Left lobe of liver (tissue), 2 donors: ENCODE measurements around the gene DISC1. TPM values are rescaled to one million over a fixed set of nuclear protein-coding genes. Genes with fewer than 3 reads are reported as not detected.

Experiments
- ATAC-seq: fragments of 200-7000 bp; cut with Tn5 transposase; one replicate; pipeline ENCODE4 v1.9.1; 2020; ENCODE audit warnings: mild to moderate bottlenecking, moderate library complexity
- DNase-seq: peaks from one replicate; pipeline ENCODE4 v3.0.0-alpha.2; 2020; ENCODE audit warnings: low spot score
- total RNA-seq: library from RNA; stranded (reverse); gene quantifications from one replicate; pipeline ENCODE4 v1.2.1, GENCODE V29; 2021
- donor health status: DM: no; HTN: no; CAD: no; lungs with moderate emphysema.
- donor health status: DM: no; HTN: yes; CAD: no.

Gene DISC1
- total RNA-seq, 1 donor from 2014 or later: 1.8 TPM

GRCh38 chr1:232018231-232019025, 391.8 kb downstream of the DISC1 start:
- DNase-seq (no peak), ATAC-seq (no peak)

GRCh38 chr1:232019026-232019340, 392.4 kb downstream of the DISC1 start:
- ATAC-seq (no peak), DNase-seq (no peak)

- ATAC-seq (no peak), DNase-seq (no peak)
These were observed 393.8 kb downstream of the DISC1 start for GRCh38 chr1:232020352-232020751.

GRCh38 chr1:232029315-232029714, 402.7 kb downstream of the DISC1 start:
- ATAC-seq (no peak), DNase-seq (no peak)

- ATAC-seq (no peak), DNase-seq (no peak)
These were observed 404.6 kb downstream of the DISC1 start for GRCh38 chr1:232031156-232031555.

- no peak for DNase-seq
- ATAC-seq: no peak
These were observed 406.7 kb downstream of the DISC1 start for GRCh38 chr1:232033285-232033684.

GRCh38 chr1:232034556-232034955, 408.0 kb downstream of the DISC1 start:
- ATAC-seq (no peak), DNase-seq (no peak)

GRCh38 chr1:232036181-232036933, 409.8 kb downstream of the DISC1 start:
- DNase-seq (no peak), ATAC-seq (no peak)

GRCh38 chr1:232037774-232038388, 411.3 kb downstream of the DISC1 start:
- DNase-seq (no peak), ATAC-seq (no peak)

GRCh38 chr1:232038706-232039677, 412.4 kb downstream of the DISC1 start:
- ATAC-seq (no peak), DNase-seq (no peak)

- DNase-seq (no peak), ATAC-seq (no peak)
These were observed 413.7 kb downstream of the DISC1 start for GRCh38 chr1:232040260-232040659.

GRCh38 chr1:232044728-232045127, 418.1 kb downstream of the DISC1 start:
- DNase-seq (no peak), ATAC-seq (no peak)

- DNase-seq (no peak), ATAC-seq (no peak)
These were observed 418.8 kb downstream of the DISC1 start for GRCh38 chr1:232045139-232045994.

- ATAC-seq (no peak), DNase-seq (no peak)
These were observed 420.1 kb downstream of the DISC1 start for GRCh38 chr1:232046451-232047306.

GRCh38 chr1:232047473-232047872, 420.9 kb downstream of the DISC1 start:
- DNase-seq (no peak), ATAC-seq (no peak)

- no peak for DNase-seq
- no peak for ATAC-seq
These were observed 421.9 kb downstream of the DISC1 start for GRCh38 chr1:232048481-232048880.

- ATAC-seq: no peak
These were observed 422.7 kb downstream of the DISC1 start for GRCh38 chr1:232049335-232049734.

GRCh38 chr1:232057217-232057895, 430.8 kb downstream of the DISC1 start:
- ATAC-seq: no peak
- DNase-seq: no peak

More at GRCh38 chr1:232049335-232049734, 422.7 kb downstream of the DISC1 start:
- DNase-seq: no peak
